ENCODE data around the gene GATA3. TPM values are rescaled to one million over a fixed set of nuclear protein-coding genes. Genes with fewer than 3 reads are reported as not detected.

Gene GATA3
- total RNA-seq, 5 donors from 2014 or later (not counting 1 experiment from before 2014, with no cell fraction given) = 47.2 to 98.1 (median 59.9) TPM

GRCh38 chr10:8071666-8072065 lies 17.2 kb downstream of the GATA3 start:
- H3K36me3 Mint-ChIP-seq = peaks cover 74% of the 10 kb centered on the region
- ChIA-PET POLR2A (interaction anchor here (0.6 to 2.2 kb wide), 4 partner anchors 10 to 38 kb away, joined by 3 to 17 read pairs (median 4); no protein-coding TSS in a partner anchor), CTCF (interaction anchor here in 1 of 2 donors (1.0 kb wide), 1 partner anchor 17 kb away, joined by 3 read pairs; the partner anchor contains the start of gene GATA3)
- Histone ChIP-seq H3K36me3 (ENCODE audit: control insufficient read depth in 2 of 2, extremely low read depth in 1 of 2, insufficient read depth in 1 of 2, low read length in 1 of 2) (peaks cover 9 to 89% of the 10 kb centered on the region in 2 donors), H3K27ac (ENCODE audit: low read length) (no peak overlapping the region), H3K9me3 (no peaks in the 10 kb centered on the region), H3K4me1 (ENCODE audit: control insufficient read depth in 1 of 2, extremely low read depth in 1 of 2, insufficient read depth in 2 of 2, low read length in 2 of 2) (peaks cover 2 to 29% of the 10 kb centered on the region in 2 experiments), H3K4me3 (ENCODE audit: control insufficient read depth in 1 of 2, extremely low read depth in 1 of 2, low read length in 1 of 2) (no peak overlapping the region), H3K27me3 (replicated peaks in 1 of 2; ENCODE audit: control insufficient read depth in 2 of 2, extremely low read depth in 1 of 2, insufficient read depth in 2 of 2, low read length in 1 of 2) (no peaks in the 10 kb centered on the region)
- DNase-seq (no peak), ATAC-seq (replicated peaks in 1 of 4) (no peak)
- 82% methylated on average over 1 of the region's 5 CpGs for WGBS (ENCODE audit: insufficient coverage)
- peak overlapping the region; percentile 37 to 82 for H3K27ac Mint-ChIP-seq
- no peaks in the 10 kb centered on the region for H3K9me3 Mint-ChIP-seq
- no peak overlapping the region for H3K4me3 Mint-ChIP-seq
- peaks cover 64 to 75% (median 70%) of the 10 kb centered on the region in 3 donors for H3K4me1 Mint-ChIP-seq
- H3K27me3 Mint-ChIP-seq = no peaks in the 10 kb centered on the region

- ChIA-PET POLR2A (interaction anchor here (0.6 to 2.2 kb wide), 3 partner anchors 11 to 38 kb away, joined by 3 to 17 read pairs (median 4); no protein-coding TSS in a partner anchor), CTCF (no interaction called here)
- Histone ChIP-seq H3K27ac (ENCODE audit: low read length) (no peak overlapping the region), H3K4me3 (ENCODE audit: control insufficient read depth in 1 of 2, extremely low read depth in 1 of 2, low read length in 1 of 2) (no peak overlapping the region), H3K27me3 (replicated peaks in 1 of 2; ENCODE audit: control insufficient read depth in 2 of 2, extremely low read depth in 1 of 2, insufficient read depth in 2 of 2, low read length in 1 of 2) (no peaks in the 10 kb centered on the region), H3K9me3 (no peaks in the 10 kb centered on the region), H3K36me3 (ENCODE audit: control insufficient read depth in 2 of 2, extremely low read depth in 1 of 2, insufficient read depth in 1 of 2, low read length in 1 of 2) (peaks cover 9 to 85% of the 10 kb centered on the region in 2 donors), H3K4me1 (ENCODE audit: control insufficient read depth in 1 of 2, extremely low read depth in 1 of 2, insufficient read depth in 2 of 2, low read length in 2 of 2) (peaks cover 2 to 29% of the 10 kb centered on the region in 2 experiments)
- Mint-ChIP-seq H3K27ac (peak overlapping the region; percentile 37 to 44), H3K4me3 (peak overlapping the region in 1 of 3 donors; percentile 34), H3K27me3 (no peaks in the 10 kb centered on the region), H3K36me3 (peaks cover 68% of the 10 kb centered on the region), H3K9me3 (no peaks in the 10 kb centered on the region), H3K4me1 (peaks cover 59 to 69% (median 65%) of the 10 kb centered on the region in 3 donors)
- ATAC-seq (replicated peaks in 1 of 4) (no peak), DNase-seq (no peak)
- WGBS (ENCODE audit: insufficient coverage) = 95% methylated on average over 3 of the region's 4 CpGs
Observed at GRCh38 chr10:8072211-8072610, 17.7 kb downstream of the GATA3 start.

- H3K4me1 Mint-ChIP-seq = peaks cover 46 to 57% (median 52%) of the 10 kb centered on the region in 3 donors
- no peaks in the 10 kb centered on the region for H3K9me3 ChIP-seq
- H3K36me3 ChIP-seq (ENCODE audit: control insufficient read depth in 2 of 2, extremely low read depth in 1 of 2, insufficient read depth in 1 of 2, low read length in 1 of 2) = peaks cover 9 to 79% of the 10 kb centered on the region in 2 donors
- peaks cover under 1 to 20% of the 10 kb centered on the region in 2 experiments for H3K4me1 ChIP-seq (ENCODE audit: control insufficient read depth in 1 of 2, extremely low read depth in 1 of 2, insufficient read depth in 2 of 2, low read length in 2 of 2)
- peak overlapping the region in 1 of 3 donors; percentile 39 for H3K4me3 Mint-ChIP-seq
- POLR2A ChIA-PET = interaction anchor here (0.5 to 2.2 kb wide), 3 partner anchors 13 to 157 kb away, joined by 3 to 6 read pairs (median 4); no protein-coding TSS in a partner anchor
- H3K27me3 ChIP-seq (replicated peaks in 1 of 2; ENCODE audit: control insufficient read depth in 2 of 2, extremely low read depth in 1 of 2, insufficient read depth in 2 of 2, low read length in 1 of 2) = no peaks in the 10 kb centered on the region
- DNase-seq (no peak), ATAC-seq (replicated peaks in 1 of 4) (peak in 1 of 4 experiments; percentile 12)
- no peaks in the 10 kb centered on the region for H3K27me3 Mint-ChIP-seq
- 67% methylated on average over 10 of the region's 15 CpGs for WGBS (ENCODE audit: insufficient coverage)
- H3K27ac ChIP-seq (ENCODE audit: low read length) = no peak overlapping the region
- no peak overlapping the region for H3K4me3 ChIP-seq (ENCODE audit: control insufficient read depth in 1 of 2, extremely low read depth in 1 of 2, low read length in 1 of 2)
- H3K9me3 Mint-ChIP-seq = no peaks in the 10 kb centered on the region
- CTCF ChIA-PET = interaction anchor here (0.6 to 0.7 kb wide), 3 partner anchors 8 to 629 kb away, joined by 3 to 5 read pairs (median 5); no protein-coding TSS in a partner anchor
- H3K27ac Mint-ChIP-seq = peak overlapping the region; percentile 64 to 72
- peaks cover 68% of the 10 kb centered on the region for H3K36me3 Mint-ChIP-seq
Observed at GRCh38 chr10:8073691-8074416, 19.4 kb downstream of the GATA3 start.

DNA sequence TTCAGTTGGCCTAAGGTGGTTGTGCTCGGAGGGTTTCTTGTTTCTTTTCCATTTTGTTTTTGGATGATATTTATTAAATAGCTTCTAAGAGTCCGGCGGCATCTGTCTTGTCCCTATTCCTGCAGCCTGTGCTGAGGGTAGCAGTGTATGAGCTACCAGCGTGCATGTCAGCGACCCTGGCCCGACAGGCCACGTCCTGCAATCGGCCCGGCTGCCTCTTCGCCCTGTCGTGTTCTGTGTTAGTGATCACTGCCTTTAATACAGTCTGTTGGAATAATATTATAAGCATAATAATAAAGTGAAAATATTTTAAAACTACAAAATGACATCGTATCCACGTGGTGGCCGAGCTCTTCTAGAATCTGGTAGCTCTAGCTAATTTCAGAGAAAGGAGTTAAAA lies 20.4 kb downstream of the GATA3 start:
- POLR2A ChIA-PET = interaction anchor here (0.6 to 2.2 kb wide), 3 partner anchors 14 to 423 kb away, joined by 3 to 6 read pairs (median 3); no protein-coding TSS in a partner anchor
- Mint-ChIP-seq H3K27ac (peak overlapping the region in 1 of 2 donors; percentile 25), H3K4me1 (peaks cover 35 to 46% (median 43%) of the 10 kb centered on the region in 3 donors), H3K4me3 (no peak overlapping the region), H3K27me3 (no peaks in the 10 kb centered on the region), H3K9me3 (no peaks in the 10 kb centered on the region), H3K36me3 (peaks cover 62% of the 10 kb centered on the region)
- WGBS (ENCODE audit: insufficient coverage) = 100% methylated on average over 2 of the region's 14 CpGs
- CTCF ChIA-PET = no interaction called here
- Histone ChIP-seq H3K36me3 (ENCODE audit: control insufficient read depth in 2 of 2, extremely low read depth in 1 of 2, insufficient read depth in 1 of 2, low read length in 1 of 2) (peaks cover 9 to 72% of the 10 kb centered on the region in 2 donors), H3K4me1 (ENCODE audit: control insufficient read depth in 1 of 2, extremely low read depth in 1 of 2, insufficient read depth in 2 of 2, low read length in 2 of 2) (peaks cover 0 to 14% of the 10 kb centered on the region in 2 experiments), H3K27me3 (replicated peaks in 1 of 2; ENCODE audit: control insufficient read depth in 2 of 2, extremely low read depth in 1 of 2, insufficient read depth in 2 of 2, low read length in 1 of 2) (no peaks in the 10 kb centered on the region), H3K27ac (ENCODE audit: low read length) (no peak overlapping the region), H3K9me3 (no peaks in the 10 kb centered on the region), H3K4me3 (ENCODE audit: control insufficient read depth in 1 of 2, extremely low read depth in 1 of 2, low read length in 1 of 2) (no peak overlapping the region)
- DNase-seq (no peak), ATAC-seq (replicated peaks in 1 of 4) (no peak)

GRCh38 chr10:8075282-8076260 lies 21.1 kb downstream of the GATA3 start:
- DNase-seq (no peak), ATAC-seq (replicated peaks in 1 of 4) (no peak)
- no peak overlapping the region for H3K27ac ChIP-seq (ENCODE audit: low read length)
- CTCF ChIA-PET = no interaction called here
- peaks cover 0 to 11% of the 10 kb centered on the region in 2 experiments for H3K4me1 ChIP-seq (ENCODE audit: control insufficient read depth in 1 of 2, extremely low read depth in 1 of 2, insufficient read depth in 2 of 2, low read length in 2 of 2)
- no peaks in the 10 kb centered on the region for H3K9me3 ChIP-seq
- H3K4me3 Mint-ChIP-seq = no peak overlapping the region
- peak overlapping the region in 1 of 2 donors; percentile 52 for H3K27ac Mint-ChIP-seq
- WGBS (ENCODE audit: insufficient coverage) = 89% methylated on average over 3 of the region's 19 CpGs
- H3K36me3 Mint-ChIP-seq = peaks cover 57% of the 10 kb centered on the region
- H3K9me3 Mint-ChIP-seq = no peaks in the 10 kb centered on the region
- peaks cover 6 to 65% of the 10 kb centered on the region in 2 donors for H3K36me3 ChIP-seq (ENCODE audit: control insufficient read depth in 2 of 2, extremely low read depth in 1 of 2, insufficient read depth in 1 of 2, low read length in 1 of 2)
- POLR2A ChIA-PET = interaction anchor here (0.5 to 2.2 kb wide), 4 partner anchors 14 to 688 kb away, joined by 3 to 6 read pairs (median 3); no protein-coding TSS in a partner anchor
- H3K27me3 ChIP-seq (replicated peaks in 1 of 2; ENCODE audit: control insufficient read depth in 2 of 2, extremely low read depth in 1 of 2, insufficient read depth in 2 of 2, low read length in 1 of 2) = no peaks in the 10 kb centered on the region
- H3K4me1 Mint-ChIP-seq = peaks cover 30 to 41% (median 37%) of the 10 kb centered on the region in 3 donors
- no peak overlapping the region for H3K4me3 ChIP-seq (ENCODE audit: control insufficient read depth in 1 of 2, extremely low read depth in 1 of 2, low read length in 1 of 2)
- no peaks in the 10 kb centered on the region for H3K27me3 Mint-ChIP-seq

Data from T-cell (primary cell).